SK-N-SH treated with all-trans-retinoic acid at 6 μM for 48 hours (cell line): ENCODE data around the gene AGAP4.
"Not testable (repeated sequence)": the region's sequence is repeated elsewhere in the genome, so short reads cannot be mapped to it uniquely, and the experiment has no call there.

ENCODE experiments used
- CREB5 ChIP-seq: fragments of 250-450 bp; sonication (Bioruptor Pico); IDR thresholded peaks from 2 replicates; pipeline ENCODE4 v1.5.1; 2020; ENCODE audit warnings: low read depth, mild to moderate bottlenecking, moderate library complexity
- CSRNP3 ChIP-seq: fragments of 250-450 bp; sonication (Bioruptor Pico); IDR thresholded peaks from 2 replicates; pipeline ENCODE4 v1.5.1; 2021; ENCODE audit warnings: mild to moderate bottlenecking, moderate library complexity
- ESRRG ChIP-seq: fragments of 250-450 bp; sonication (Bioruptor Pico); IDR thresholded peaks from 2 replicates; pipeline ENCODE4 v1.6.1; 2021; ENCODE audit warnings: mild to moderate bottlenecking
- GLIS3 ChIP-seq: fragments of 250-450 bp; sonication (Bioruptor Pico); IDR thresholded peaks from 2 replicates; pipeline ENCODE4 v1.5.0; 2020; ENCODE audit warnings: mild to moderate bottlenecking, moderate library complexity
- ISL1 ChIP-seq: fragments of 250-450 bp; sonication (Bioruptor Pico); IDR thresholded peaks from 2 replicates; pipeline ENCODE4 v2.1.2; 2022; ENCODE audit warnings: mild to moderate bottlenecking, moderate library complexity
- OSR1 ChIP-seq: fragments of 250-450 bp; sonication (Bioruptor Pico); IDR thresholded peaks from 2 replicates; pipeline ENCODE4 v1.8.0; 2022; ENCODE audit warnings: moderate library complexity, mild to moderate bottlenecking, inconsistent platforms
- PATZ1 ChIP-seq: fragments of 250-450 bp; sonication (Bioruptor Pico); IDR thresholded peaks from 2 replicates; pipeline ENCODE4 v1.8.0; 2020; ENCODE audit warnings: mild to moderate bottlenecking, moderate library complexity, borderline replicate concordance
- RARB ChIP-seq: fragments of 250-450 bp; sonication (Bioruptor Pico); IDR thresholded peaks from 2 replicates; pipeline ENCODE4 v1.8.0; 2021; ENCODE audit warnings: mild to moderate bottlenecking, moderate library complexity
- TCF4 ChIP-seq: fragments of 250-450 bp; sonication (Bioruptor Pico); IDR thresholded peaks from 2 replicates; pipeline ENCODE4 v1.8.0; 2021; ENCODE audit warnings: mild to moderate bottlenecking, moderate library complexity, borderline replicate concordance
- TOX ChIP-seq: fragments of 250-450 bp; sonication (Bioruptor Pico); IDR thresholded peaks from 2 replicates; pipeline ENCODE4 v1.8.0; 2021; ENCODE audit warnings: mild to moderate bottlenecking, moderate library complexity, borderline replicate concordance
- ZC3H10 ChIP-seq: fragments of 250-450 bp; sonication (Bioruptor Pico); IDR thresholded peaks from 2 replicates; pipeline ENCODE4 v1.5.1; 2021; ENCODE audit warnings: mild to moderate bottlenecking, moderate library complexity
- ZFP30 ChIP-seq: fragments of 450-650 bp; formaldehyde crosslinking; IDR thresholded peaks from 2 replicates; pipeline ENCODE4 v1.5.0; 2022; ENCODE audit warnings: mild to moderate bottlenecking, moderate library complexity

- TF ChIP-seq ZC3H10 (0 out of 2 replicates have a peak, but pooled peaks have one; percentile 9), CREB5 (peak; percentile 49; the same call in 1 of the 2 replicates), ESRRG (CRISPR knock-in tag) (peak; percentile 66; the same call in 1 of the 2 replicates), ISL1 (CRISPR knock-in tag) (peak; percentile 95)
- TF ChIP-seq CSRNP3, RARB, PATZ1, ZFP30, TCF4, GLIS3, OSR1, TOX (CRISPR knock-in tag): not testable (repeated sequence)
These were observed 35.6 kb upstream of the AGAP4 start for GRCh38 chr10:45882880-45883279.
